Midbrain (tissue), 1 donor: ENCODE results near the gene ZFYVE9.
"Not testable (repeated sequence)": the region's sequence is repeated elsewhere in the genome, so short reads cannot be mapped to it uniquely, and the experiment has no call there.

ENCODE experiments used
- DNase-seq: peaks from one replicate; lab custom pipeline; 2025; lab: John Stamatoyannopoulos, UW

ZFYVE9 gene

DNA sequence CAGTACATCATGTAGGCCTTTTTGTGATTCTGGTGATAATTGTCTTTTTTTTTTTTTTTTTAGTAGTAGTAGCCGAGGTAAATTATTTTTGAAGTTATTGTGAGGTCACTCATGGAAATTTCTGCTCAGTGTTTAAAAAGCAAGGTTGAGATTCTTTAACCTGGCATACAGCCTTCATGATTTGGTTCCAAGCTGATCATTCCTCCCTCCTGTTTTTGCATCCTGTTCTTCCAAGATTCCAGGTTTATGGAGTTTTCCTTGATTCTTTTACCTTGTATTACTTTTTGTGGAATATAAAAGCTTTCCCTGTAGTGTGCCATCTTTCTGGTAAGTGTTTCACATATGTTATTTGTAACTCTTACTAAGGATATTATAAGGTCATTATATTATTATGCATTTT is 9.1 kb downstream of the ZFYVE9 start:
- DNase-seq: no peak

DNA sequence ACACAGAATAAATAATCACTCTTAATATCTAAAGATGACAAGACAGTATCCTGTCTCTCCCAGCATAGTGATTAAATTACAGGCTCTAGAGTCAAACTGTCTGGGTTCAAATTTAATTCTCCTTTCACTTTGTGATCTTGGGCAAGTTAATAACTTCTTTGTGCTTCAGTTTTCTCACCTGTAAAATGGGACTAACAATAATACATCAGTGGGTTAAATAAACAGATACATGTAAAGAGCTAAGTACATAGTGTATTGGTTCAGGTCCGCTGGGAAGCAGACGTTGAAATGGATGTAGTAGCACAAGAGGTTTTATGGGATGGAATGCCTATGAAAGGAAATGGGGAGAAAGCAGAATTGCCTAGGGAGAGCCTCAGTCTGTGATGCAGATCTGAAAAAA is 10.7 kb downstream of the ZFYVE9 start:
- no peak for DNase-seq

DNA sequence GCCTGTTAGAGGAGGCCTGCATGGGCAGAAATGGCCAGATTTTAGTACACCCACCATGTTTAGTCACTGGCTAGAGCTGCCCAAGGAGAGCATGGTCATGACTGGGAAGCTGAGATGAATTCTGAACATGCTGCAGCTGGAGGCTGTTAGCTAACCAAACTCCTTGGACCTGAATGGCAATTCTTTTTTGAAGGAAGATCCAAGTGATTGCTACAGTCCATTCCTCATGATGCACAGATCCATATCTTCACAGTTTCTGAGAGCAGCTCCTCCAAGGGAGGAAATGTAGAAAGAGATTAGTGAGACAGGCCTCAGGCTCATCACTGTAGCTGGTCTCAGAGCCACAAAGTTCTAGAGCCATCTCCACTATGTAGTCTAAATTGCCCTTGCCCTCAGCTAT is 11.1 kb downstream of the ZFYVE9 start:
- no peak for DNase-seq

- DNase-seq: no peak
These were observed 12.0 kb downstream of the ZFYVE9 start for GRCh38 chr1:52153898-52154297.

DNA sequence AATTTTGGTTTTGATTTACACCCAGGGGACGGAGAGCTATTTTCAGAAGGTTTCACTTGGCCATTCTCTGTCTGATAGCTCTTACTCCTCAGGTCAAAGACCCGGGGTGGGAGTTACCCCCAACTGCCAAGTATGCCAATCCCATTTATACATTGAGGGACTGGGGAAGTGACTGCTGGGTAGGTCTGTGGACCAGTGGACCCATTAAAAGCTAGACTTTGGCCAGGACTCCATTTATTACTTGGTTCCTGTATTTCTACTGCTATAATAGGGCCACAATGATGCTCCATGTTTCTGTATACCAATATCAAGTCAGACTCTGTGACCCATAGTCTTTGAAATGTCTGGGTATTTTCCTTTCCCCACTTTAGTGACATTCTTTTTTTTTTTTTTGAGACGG is 14.6 kb downstream of the ZFYVE9 start:
- DNase-seq: no peak

DNA sequence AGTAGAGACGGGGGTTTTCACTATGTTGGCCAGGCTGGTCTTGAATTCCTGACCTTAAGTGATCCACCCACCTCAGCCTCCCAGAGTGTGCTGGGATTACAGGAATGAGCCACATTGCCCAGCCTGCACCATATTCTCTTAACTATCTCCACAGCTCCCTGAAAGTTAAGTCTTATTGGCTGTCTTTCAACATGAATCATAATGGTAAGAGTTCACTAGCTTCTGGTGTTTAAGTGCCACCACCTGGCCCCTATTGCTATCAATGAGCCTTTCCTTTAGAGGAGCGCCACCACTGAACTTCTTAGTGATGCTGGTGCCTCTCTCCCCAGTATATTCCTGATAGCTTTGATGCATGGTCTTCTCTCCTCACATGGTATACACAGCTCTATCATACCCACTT is 15.7 kb downstream of the ZFYVE9 start:
- DNase-seq: no peak

DNA sequence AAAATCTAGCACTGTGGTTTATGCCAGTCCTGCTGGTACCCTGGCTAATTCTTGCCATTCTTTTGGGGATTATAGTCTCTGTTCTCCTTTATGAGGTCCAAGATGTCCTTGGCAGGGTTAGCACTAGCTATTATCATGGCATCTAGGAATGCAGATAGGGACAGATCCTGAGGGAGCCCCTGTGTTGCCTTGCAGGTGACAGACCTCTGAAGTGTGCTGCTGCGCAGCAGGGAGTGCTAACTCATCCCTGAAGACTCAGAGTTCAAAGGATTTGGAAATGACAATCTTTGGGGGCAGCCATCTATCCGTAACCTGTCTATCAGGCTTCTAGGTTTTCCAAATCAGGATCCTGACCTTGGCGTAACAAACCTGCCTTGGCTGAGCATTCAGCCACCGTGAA is 16.3 kb downstream of the ZFYVE9 start:
- no peak for DNase-seq

DNA sequence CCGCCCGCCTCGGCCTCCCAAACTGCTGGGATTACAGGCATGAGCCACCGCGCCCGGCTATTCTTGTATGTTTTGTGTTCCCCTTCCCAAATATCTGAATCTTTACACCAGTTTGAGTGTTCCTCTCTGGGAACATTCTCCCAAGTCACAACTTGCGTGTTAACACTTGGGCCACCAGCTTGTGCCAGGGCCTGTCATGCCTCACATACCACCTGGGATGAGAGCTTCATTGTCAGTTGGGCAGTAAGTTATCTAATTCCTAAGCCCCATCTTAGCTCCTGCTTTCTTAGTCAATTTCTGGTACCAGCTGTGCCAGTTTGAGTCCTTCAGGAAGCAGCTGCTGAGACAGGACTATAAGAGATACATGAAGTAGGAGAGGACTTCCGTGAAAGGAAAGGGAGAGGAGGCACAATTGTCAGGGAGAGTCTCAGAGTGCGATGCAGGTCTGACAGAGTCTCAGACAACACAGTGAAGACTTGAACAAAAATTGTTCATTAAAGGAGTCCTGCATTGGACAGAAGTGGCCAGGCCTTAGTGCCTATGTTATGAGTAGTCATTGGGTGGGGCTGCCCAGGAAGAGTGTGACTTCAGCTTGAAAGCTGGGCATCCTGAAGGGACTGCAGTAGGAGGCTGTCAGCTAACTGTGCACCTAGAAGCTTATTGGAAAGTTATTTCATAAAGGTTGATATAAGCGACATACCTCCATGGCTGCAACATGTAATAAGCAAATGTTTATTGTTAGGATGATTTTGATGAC is 17.3 kb downstream of the ZFYVE9 start:
- no peak for DNase-seq

DNA sequence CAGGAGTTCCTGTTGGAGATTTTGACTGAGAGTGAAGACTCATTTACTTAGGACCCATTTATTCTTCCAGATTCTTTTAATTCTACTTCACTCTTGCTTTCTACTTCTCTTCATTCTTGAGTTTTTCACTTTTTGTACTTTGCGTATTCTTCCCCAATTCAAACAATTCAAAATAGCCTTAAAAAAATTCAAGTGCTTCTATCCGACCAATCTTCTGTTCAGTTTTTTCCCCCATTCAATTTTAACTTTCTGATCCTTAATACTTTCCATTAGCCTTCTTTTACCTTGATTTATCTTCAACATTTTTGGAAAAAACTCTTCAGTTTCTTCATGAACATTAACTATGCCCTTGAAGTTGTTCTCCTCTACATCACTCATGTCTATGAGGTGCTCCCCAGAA is 21.1 kb downstream of the ZFYVE9 start:
- no peak for DNase-seq

DNA sequence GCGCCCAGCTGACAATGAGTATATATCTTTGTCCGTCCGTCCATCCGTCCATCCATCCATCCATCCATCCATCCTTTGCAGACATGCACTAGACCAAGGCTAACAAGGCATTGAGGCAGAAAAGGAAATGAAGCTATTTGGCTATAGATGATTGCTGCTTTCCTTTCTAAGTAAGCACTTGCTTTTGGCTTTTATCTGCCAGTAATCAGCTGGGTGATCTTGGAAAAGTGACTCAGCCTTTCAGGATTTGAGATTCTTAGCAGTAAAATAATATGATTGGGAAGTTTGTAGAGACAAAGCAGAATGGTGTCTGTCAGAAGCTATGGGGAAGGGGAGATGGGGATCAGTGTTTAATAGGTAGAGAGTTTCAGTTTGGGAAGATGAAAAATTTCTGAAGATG is 22.7 kb downstream of the ZFYVE9 start:
- no peak for DNase-seq

GRCh38 chr1:52166996-52167753 is 25.3 kb downstream of the ZFYVE9 start:
- DNase-seq: no peak

- DNase-seq: no peak
These were observed 26.6 kb downstream of the ZFYVE9 start for GRCh38 chr1:52168373-52169080.

- DNase-seq: not testable (repeated sequence)
These were observed 29.3 kb downstream of the ZFYVE9 start for GRCh38 chr1:52171149-52171548.

DNA sequence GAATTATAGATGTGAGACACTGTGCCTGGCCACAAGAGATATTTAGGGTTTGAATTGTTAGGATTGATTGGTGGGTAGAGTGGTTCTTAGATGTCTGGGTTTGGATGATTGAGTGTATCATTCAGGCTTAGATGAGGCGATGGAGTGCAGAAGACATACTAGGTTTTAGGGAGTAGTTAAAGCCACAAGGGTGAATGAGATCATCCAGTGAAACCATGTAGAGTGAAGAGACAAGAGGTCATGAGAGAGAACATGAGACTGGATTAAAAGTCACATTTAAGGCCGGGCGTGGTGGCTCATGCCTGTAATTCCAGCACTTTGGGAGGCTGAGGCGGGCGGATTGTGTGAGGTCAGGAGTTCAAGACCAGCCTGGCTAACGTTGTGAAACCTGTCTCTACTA is 37.2 kb downstream of the ZFYVE9 start:
- DNase-seq: no peak

DNA sequence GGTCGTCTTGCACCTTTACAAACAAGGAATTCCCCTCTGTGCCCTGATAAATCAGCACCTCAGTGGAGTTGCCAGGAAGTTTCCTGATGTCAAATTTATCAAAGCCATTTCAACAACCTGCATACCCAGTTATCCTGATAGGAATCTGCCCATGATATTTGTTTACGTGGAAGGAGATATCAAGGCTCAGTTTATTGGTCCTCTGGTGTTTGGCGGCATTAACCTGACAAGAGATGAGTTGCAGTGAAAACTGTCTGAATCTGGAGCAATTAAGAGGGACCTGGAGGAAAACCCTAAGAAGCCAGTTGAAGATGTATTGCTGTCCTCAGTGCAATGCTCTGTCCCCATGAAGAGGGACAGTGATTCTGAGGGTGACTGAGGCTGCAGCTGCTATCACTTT is 38.3 kb downstream of the ZFYVE9 start:
- no peak for DNase-seq

GRCh38 chr1:52181759-52182158 is 39.9 kb downstream of the ZFYVE9 start:
- not testable (repeated sequence) for DNase-seq

- DNase-seq: not testable (repeated sequence)
These were observed 40.4 kb downstream of the ZFYVE9 start for GRCh38 chr1:52182328-52182727.

DNA sequence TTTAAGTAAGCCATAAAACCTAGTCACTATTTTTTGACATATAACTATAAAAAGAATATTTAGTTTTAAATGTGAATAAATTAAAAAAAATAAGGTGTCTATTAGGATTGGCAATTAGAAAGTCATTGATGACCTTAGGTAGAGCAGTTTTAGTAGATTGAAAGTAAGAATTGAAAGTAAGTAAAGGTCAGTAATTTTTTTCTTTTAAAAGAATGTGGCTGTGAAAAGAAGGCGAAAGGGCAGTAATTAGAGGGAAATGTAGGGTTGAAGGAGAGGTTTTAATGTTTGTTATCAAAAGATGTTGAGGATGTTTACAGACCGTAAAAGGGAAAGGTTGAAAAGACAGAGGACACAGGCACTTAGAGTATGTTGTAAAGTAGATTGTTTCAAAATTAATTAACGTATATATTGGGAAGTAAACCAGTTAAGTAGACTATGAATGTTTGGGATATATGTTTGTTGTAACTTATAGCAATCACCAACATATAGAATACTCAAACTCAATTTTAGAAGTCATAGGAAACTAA is 41.0 kb downstream of the ZFYVE9 start:
- no peak for DNase-seq

DNA sequence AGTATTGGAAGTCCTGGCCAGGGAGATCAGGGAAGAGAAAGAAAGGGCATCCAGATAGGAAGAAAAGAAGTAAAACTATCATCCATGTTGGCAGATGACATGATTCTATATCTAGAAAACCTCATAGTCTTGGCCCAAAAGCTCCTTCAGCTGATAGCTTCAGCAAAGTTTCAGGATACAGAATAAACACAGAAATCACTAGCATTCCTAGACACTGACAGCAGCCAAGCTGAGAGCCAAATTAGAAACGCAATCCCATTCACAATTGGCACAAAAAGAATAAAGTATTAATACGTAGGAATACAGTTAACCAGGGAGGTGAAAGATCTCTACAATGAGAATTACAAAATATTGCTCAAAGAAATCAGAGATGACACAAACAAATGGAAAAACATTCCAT is 44.6 kb downstream of the ZFYVE9 start:
- DNase-seq: no peak

DNA sequence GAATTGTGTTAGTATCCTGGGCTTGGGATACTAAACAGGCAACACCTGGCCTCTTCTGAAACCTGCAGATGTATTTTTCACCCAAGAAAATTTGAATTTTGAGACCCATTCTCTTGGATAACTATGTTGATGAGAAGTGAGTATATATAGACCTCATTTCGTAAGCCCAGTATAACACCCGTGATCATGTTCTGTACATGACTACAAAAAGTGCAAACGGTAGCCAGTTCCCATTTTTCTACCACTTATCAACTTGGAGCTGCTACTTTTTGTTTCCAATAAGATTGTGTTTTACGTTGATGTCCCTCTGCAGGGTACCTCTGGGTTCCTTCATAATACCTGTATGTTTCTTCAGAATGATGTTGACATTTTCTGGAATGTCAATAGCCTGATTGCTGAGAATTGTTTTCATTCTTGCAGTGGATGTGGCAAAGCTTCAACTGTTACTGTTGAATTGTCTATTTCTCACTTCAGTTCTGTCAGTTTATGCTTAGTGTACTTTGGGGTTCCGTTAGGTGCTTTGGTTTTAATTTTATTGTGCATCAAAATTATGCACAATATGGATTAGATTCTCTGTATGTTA is 48.1 kb downstream of the ZFYVE9 start:
- no peak for DNase-seq

GRCh38 chr1:52190500-52191252 is 48.8 kb downstream of the ZFYVE9 start:
- no peak for DNase-seq
